Posterior vena cava (tissue), 2 donors: ENCODE results near the gene KYNU. TPM values are rescaled to one million over a fixed set of nuclear protein-coding genes. Genes with fewer than 3 reads are reported as not detected.
"Not testable (repeated sequence)": the region's sequence is repeated elsewhere in the genome, so short reads cannot be mapped to it uniquely, and the experiment has no call there.

Experiments used
- DNase-seq: peaks from one replicate; pipeline ENCODE4 v3.0.0-alpha.2; 2020; ENCODE audit warnings: low spot score
- intact Hi-C, 2 donors: fragments of 100-400 bp; cut with DNase I; formaldehyde crosslinking; loops; one replicate each; pipeline versions ENCODE4 v1.14.1 to v1.14.2; 2022 to 2023
- long read RNA-seq, 2 donors: library from polyadenylated mRNA; unstranded; transcript quantifications; one replicate each; pipeline ENCODE4 v2.0.0, GENCODE V29; 2020 to 2021
- total RNA-seq, 2 donors: library from RNA; stranded (reverse); fragmentation: NEBNext Ultra II Directional; extraction: Animal tissue kit (Norgen Biotek cat#: 25700); gene quantifications; one replicate each; pipeline ENCODE4 v1.2.1, GENCODE V29; 2021
- donor health status: DM: yes; HTN: yes; CAD: no.
- donor health status: DM: yes; HTN: yes; CAD: no.

KYNU gene
- total RNA-seq = 1 to 10 TPM; 3.0 to 6.9 TPM
- long read RNA-seq, donor 1, full-length matches to known transcripts = 1 of 1 reads
- long read RNA-seq, donor 1, partial matches to known transcripts = 0 of 1 reads
- long read RNA-seq, donor 1, other reads (novel, unspliced or antisense) = 0 of 1 reads
- long read RNA-seq, donor 2 = 0 reads

DNA sequence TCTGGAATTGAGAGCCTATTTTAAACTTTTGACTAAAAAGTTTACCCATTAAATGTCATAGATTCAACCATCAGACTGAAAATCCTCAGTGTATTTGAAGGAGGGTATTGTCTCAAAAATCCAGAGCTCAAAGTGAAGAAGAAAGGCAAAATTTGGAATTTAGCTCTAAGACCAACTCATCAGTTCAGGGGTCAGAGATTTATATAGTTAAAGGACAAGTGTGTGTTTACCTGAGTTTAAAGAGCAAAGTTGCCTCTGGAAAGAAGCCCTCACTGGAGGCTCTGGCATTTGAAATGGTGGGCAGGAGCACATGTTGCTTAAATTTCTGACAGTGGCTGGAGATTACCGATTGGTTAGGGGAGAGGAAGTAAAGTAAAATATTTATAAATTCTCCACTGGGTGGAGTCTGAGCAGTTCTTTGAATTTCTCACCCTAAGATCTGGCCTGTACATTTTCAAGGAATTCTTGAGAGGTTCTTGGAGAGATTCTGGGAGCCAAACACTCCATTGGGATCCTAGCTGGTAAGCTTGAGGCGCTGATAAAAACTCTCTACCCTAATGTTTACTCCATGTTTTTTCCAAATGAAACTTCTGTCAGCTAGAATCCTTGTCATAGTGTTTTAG lies at the start of gene KYNU:
Gene KYNU, plus strand, starts transcription at position 449 of the 623 bp plus-strand sequence. CDS start 7,704 bp downstream, outside the sequence.
- intact Hi-C loops = no loop called here
- DNase-seq = no peak

DNA sequence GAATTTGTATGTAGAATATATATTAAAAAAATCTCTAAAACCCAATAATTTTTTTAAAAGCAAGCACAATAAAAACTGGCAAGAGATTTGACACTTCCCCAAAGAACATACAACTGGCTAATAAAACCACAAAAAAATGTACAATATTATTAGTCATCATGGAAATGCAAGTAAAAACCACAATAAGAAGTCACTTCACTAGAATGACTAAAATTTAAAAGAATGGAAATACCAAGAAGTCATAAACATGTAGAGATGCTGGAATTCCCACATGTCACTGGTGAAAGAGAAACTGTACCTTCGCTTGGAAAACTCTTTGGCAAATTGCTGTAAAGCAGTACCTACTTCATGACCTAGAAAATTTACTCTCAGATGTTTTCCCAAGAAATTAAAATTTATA lies 43.4 kb upstream of the KYNU start:
- no peak for DNase-seq

DNA sequence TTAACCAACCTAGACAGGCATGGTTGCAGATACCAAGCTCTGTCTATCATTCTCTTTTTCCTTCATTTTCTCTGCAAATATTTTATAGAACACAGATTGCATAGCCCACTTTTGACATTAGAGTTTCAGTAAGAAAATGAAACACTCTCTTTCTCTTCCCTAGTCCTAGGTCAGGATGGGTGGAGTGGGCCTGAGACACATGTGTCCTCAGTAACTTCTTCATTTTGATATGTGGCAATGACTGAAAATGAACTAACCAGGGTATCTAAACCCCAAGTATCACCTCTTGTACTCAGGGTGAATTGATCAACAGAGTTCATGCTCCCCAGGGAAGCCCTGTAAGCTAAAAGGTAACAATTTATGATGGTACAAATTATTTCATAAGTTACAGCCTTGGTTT lies 37.0 kb upstream of the KYNU start:
- DNase-seq = no peak
- intact Hi-C loops = no loop called here

More for the DNA sequence above, 43.4 kb upstream of the KYNU start:
- intact Hi-C loops = no loop called here

DNA sequence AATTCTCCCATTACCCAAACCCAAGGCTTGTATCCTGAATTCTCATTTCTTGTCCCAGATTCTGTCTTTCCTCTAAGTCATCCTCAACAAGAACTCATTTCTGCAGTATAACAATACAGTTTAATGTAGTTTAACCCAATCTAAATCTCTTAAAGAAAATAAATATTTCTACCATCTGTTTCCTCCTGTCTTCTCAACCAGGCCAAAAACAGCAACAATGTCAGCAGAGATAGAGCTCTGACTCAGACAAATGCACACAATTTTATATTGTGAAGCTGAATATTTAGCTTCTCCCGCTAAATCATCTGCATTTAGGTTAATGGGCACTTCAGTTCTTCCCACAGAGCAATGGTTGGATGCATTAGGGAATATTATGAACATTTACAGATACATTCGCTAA lies 35.7 kb upstream of the KYNU start:
- DNase-seq = no peak
- intact Hi-C loops = no loop called here

DNA sequence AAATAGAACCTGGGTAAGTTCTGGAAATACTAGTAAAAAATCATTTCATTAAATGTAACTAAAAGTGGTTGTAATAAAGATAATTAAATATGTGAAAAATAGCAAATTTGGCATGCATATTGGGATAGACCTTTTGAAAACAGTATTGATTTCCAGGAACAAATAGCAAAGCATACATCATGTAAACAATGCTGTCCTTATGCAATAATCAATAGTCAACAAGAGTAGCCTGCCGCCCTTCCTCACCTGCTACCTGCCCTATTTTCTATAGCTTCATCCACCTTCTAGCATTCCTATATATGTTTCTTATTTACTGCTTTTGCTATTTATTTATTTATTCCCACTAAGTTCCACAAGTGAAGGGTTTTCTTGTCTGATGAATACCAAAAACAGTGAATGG lies 35.1 kb upstream of the KYNU start:
- intact Hi-C loops = no loop called here
- DNase-seq = no peak

DNA sequence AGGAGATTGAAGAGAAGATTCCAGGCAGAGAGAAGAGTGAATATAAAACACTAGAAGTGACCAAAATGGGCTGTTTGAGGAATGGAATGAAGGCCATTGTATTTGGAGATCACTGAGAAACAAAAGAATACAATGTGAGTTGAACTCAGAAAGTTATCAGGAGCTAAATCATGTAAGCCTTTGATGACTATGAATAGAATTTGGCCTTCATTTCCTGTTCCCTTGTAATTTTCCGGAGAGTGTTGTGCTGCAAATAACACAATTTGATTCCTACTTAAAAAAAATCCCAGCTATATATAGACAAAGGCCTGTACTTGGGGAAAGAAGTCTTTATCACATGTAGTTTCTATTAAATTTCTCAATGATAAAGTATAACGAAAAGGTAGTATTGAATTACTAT lies 33.7 kb upstream of the KYNU start:
- intact Hi-C loops = no loop called here
- DNase-seq = no peak

DNA sequence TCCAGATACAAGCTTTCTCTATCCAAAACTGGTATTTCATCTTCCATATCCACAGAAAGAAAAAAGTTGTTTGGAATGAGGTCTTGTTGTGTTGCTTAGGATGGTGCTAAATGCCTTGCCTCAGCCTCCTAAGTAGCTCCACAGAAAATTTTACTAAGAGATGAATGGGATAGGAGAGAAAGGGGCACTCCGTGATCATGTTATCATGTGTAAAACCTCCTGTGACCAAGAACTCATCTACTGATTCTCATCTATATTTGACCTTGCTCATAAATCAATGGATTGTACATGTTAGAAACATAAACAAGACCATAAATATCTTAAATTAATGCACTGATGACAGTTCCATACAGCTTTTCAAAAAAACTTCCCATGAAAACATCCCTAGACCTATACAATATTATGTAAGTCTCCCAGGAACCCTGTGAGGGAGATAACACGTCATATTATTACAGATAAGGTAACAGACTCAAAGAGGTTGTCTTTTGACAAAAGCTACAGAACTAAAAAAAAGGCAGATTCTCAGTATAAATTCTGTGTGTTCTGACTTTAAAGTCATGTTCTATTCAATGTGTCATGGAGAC lies 29.3 kb upstream of the KYNU start:
- intact Hi-C loops = no loop called here
- DNase-seq = no peak

DNA sequence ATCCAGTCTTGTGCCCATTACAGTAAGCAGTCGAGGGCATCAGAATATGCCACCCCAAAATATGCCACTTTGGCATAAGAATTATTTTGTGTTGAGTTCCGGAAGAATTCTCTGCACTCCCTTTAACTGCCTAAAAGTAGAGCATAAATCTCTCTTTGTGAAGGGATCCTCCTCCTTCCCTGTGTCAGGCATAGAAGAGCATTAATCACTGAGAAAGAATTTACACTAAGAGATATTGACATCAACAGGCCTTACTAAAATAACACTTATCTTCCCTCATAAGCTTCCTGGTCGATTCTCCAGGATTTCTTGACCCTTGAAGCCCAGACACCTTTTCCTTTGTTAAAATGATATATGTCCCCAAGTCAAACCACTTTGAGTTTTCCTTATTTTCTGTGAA lies 27.6 kb upstream of the KYNU start:
- intact Hi-C loops = no loop called here
- DNase-seq = no peak

DNA sequence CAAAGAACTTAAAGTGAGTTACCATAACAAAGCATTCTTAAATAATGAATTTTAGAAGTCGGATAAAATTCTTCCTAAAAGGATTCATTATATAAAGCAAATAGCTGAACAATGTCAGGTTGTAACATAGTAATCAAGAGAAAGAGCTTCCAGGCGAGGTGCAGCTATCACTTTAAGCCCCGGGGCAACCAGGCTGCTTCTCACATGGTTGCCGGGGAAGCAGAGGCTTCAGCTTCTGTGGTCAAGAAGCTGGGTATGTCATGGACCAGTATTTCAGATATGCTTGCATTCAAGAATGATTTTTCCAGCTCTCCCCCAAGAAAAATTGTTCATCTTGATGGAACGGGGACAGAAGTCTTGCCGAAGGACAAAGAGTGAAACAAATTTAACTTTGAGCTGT lies 23.6 kb upstream of the KYNU start:
- no peak for DNase-seq
- intact Hi-C loops = no loop called here

DNA sequence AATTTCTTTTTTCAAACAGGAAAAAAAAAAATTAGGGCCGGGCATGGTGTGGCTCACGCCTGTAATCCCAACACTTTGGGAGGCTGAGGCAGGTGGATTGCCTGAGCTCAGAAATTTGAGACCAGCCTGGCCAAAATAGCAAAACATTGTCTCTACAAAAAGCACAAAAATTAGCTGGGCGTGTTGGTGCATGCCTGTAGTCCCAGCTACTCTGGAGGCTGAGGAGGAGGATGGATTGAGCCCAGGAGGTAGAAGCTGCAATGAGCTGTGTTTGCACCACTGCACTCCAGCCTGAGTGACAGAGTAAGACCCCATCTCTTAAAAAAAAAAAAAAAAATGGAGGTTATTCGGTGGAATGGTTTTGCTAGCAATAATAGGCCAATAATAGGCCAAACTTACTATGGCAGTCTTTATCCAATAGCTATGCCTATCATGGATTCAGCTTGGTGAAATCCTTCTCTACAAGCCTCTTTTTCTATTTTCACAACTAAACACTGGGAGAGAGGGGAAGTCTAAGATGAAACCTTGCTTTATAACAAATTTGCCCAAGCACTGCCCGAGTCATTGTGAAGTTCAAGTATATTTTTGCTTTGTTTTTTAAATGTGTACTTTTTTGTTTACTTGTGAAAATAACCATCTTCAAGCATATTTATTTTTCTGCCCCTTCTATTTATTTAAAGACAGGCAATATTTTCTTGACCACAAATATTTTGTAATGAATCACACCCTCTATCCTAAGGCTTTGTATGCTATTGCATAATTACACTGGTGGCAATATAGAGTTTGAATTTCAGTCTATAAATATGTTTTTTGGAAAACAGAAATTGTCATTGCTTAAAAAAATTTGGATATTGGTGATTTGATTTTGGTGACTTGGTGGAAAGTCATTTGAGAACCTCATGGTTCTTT lies 20.0 kb upstream of the KYNU start:
- intact Hi-C loops = no loop called here
- DNase-seq = no peak

DNA sequence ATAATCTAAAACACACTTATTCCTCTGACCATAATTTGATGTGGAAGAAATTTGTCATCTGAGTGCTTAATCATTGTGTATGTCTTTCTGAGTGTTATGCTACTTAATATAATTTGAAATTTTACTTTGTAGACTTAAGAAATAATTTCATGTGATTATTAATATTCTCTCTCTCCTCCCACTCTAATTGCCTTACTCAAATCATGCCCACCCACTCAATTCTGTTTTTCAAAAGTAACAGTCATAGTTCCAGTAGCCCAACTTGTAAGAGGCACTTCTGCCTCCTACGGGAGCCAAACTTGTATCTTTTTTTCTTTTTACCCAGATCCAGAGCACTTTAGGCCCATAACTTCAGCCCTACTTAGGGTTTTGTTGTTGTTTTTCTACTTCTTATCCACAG lies 18.5 kb upstream of the KYNU start:
- intact Hi-C loops = no loop called here
- no peak for DNase-seq

DNA sequence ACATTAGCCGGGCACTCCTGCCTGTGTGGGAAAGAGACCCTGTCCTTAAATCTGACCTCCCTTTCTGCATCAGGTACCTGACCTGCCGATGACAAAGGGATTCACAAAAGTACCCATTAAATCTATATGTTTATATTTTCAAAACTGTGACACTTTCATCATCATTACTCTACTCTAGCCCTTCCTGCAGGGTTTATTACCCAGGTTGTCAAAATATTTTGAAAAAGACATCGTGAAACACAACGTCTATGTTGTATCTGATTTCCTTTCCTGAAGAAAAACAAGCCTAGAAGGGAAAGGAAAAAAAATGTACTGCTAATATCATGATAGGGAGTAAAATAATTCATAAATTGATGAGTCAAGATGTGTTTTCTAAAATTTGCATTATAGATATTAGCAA lies 15.2 kb upstream of the KYNU start:
- no peak for DNase-seq
- intact Hi-C loops = no loop called here

DNA sequence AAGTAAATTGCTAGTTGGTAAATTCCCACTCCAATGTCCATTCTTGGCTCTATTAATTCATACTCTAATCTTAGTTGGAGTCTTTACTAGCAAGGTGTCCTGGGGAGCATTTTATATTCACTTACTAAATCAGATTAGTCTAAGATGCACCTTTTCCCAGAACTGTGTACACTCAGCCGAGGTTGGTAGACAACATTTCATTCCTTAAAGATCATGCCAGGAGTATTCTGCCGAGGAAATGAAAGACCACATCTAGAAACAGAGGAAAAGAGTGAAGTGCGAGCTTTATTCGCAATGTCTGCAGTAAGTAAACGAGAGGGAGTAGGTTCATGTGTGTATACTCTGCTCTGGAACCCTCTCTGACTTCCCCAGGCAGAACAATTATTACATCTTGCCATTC lies 14.6 kb upstream of the KYNU start:
- no peak for DNase-seq
- intact Hi-C loops = no loop called here

DNA sequence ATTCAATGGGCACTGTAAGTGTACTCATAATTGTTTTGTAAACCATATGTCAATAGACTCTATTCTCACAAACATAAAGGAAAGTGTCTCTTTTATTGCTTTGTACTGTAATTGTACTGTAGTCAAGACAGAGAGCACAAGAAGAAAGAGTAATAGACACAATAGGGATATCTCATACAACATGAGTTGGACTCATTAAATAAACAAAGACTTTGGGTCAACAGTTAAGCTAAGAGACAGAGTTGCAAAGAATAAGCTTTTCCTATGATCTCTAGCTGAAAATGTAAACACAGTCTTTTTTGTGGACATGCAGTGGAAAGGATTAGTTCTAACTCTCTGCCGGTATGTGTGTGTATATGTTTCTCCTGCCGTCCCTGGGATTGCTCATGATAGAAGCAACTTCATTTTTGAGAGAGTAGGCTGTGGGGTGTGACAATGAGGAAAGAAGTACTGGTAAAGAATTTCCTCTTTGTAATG lies 13.9 kb upstream of the KYNU start:
- DNase-seq = no peak
- intact Hi-C loops = no loop called here

DNA sequence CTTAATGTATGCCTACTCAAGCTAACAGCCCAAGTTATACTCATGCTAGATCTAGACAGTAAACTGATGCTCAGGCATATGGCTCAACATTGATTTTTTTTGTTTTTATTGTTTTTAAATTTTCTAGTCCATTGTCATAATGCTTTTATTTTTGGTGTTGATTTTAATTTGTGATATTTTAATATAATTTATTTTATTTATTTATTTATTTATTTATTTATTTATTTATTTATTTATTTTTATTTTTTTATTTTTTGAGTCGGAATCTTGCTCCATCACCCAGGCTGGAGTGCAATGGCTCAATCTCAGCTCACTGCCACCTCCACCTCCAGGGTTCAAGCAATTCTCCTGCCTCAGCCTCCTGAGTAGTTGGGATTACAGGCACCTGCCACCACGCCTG lies 12.9 kb upstream of the KYNU start:
- DNase-seq, intact Hi-C loops: not testable (repeated sequence)

DNA sequence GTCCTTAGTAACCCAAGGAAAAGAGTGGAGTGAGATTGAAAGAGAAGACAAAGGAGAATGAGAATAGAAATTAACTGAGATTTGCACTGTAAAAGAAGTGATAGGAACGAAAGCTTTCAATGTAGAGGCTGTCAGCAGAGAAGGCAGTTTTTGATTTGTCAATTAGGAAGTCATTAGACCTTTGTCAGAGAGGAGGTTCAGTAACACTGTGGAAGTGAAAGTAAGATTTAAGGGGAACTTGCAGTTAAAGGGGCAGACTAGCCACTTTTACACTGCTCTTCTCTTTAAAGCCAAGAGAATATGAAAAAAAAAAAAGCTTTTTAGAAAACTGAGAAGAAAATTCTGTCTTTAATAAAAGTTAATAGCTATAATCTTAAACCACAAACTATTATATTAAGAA lies 11.5 kb upstream of the KYNU start:
- intact Hi-C loops = no loop called here
- no peak for DNase-seq

DNA sequence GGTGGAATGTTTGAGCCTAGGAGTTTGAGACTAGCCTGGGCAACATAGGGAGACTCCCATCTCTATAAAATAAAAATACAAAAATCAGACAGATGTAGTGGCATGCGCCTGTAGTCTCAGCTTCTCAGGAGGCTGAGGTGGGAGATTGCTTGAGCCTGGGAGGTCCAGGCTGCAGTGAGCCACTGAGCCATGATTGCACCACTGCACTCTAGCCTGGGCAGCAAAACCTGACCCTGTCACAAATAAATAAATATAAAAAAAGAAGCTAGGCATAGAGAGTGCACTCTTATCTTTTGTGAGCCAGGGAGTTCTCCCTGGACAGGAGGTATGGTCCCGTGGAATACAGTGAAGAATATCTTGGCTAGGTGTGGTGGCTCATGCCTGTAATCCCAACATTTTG lies 11.0 kb upstream of the KYNU start:
- intact Hi-C loops = no loop called here

DNA sequence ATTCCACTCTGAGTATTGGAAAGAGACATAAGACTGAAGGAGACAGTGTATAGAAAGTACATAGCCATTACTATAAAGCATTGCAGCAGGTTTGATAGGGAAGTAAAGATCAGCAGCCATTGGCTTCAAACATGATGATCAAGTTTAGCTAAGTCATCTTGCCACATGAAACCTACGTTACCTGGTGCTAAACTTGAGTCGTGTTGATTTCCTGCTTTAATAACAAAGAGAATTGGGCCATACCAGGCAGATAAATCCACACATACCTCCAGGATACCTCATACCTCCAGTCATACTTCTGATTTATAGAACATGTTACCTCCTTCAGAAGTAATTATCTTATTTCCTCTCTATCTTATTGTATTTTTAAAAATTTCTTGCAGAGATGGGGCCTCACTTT lies 10.3 kb upstream of the KYNU start:
- intact Hi-C loops = no loop called here
- no peak for DNase-seq

More for the DNA sequence above, 11.0 kb upstream of the KYNU start:
- no peak for DNase-seq

DNA sequence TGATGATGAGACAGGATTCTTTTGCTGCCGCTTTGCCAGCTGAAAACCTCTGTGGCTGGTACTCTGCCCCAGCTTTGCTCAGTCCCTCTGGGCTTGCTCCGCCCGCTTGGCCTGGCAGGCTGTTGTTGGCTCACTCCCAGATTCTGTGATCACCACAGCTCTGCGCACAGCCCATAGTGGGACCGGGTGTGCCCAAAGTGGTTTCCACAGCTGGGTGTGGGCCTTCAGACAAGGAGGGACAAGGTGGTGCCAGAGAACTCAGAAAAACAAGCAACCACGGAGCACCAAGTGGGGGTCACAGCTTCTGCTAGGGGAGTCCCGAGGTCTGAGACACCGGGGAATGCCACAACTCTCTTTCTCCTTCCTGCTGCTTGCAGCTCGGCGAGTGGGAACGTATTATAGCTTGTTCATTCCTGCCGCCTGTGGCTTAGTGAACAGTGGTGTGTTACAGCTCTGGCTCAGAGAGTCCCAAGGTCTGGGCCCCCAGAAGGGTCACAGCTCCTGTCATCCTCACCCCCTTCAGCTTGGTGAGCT lies 9.2 kb upstream of the KYNU start:
- DNase-seq = peak; percentile 90
- intact Hi-C loops = no loop called here

DNA sequence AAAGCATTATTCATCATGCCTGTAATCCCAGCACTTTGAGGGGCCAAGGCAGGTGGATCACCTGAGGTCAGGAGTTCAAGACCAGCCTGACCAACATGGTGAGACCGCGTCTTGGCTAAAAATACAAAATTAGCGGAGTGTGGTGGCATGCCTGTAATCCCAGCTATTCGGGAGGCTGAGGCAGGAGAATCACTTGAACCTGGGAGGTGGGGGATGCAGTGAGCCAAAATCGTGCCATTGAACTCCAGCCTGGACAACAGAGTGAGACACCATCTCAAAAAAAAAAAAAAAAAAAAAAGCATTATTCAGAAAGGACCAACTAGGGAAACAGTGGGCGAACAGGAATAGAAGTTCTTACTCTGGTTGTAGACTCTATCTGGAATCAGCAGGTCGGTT lies 8.4 kb upstream of the KYNU start:
- intact Hi-C loops, DNase-seq: not testable (repeated sequence)
